Measurements from ENCODE around the gene FHDC1.

Gene FHDC1

DNA sequence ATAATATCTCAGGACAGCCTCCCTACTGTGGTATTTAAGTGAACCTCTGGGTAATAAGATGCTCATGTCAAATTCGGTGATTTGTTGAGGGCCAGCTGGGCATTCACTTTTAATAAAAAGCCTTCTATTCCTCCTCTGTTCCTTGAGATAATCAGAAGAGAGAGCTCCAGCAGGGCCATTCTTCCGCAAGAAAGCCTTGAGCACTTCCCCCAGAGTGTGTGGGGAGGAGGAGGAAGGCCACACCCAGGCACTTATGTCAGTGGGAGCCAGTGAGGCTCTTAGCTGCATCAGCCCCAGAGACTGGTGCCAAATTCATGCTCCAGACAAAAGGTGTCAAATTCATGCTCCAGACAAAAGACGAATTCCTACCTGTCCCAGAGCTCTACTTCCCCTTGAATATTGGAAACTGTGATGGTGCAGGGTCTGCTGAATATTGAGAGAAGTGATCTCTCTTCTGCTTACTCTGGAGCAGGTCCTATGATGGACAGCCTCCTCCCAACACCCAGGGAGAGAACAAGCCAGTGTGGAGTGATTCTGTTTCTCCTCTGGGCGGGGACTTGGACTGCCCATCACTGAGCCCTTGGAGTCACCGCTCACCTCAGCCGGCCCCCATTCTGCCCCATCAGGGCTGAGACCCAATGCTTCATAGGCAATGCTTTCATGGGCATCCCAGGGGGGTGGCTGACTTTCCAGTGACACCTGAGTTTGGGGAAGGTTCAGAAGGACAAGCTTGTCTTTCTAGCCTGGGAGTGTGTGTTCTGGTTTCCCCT is 68.1 kb downstream of the FHDC1 start:
- DNase-seq (ENCODE audit: low read depth in 4 of 4, low spot score in 1 of 4) = no peak

GRCh38 chr4:153005899-153006381 is 69.8 kb downstream of the FHDC1 start:
- no peak for DNase-seq (ENCODE audit: low read depth in 4 of 4, low spot score in 1 of 4)

GRCh38 chr4:153008578-153009199 is 72.6 kb downstream of the FHDC1 start:
- no peak for DNase-seq (ENCODE audit: low read depth in 4 of 4, low spot score in 1 of 4)

- DNase-seq (ENCODE audit: low read depth in 4 of 4, low spot score in 1 of 4) = no peak
Measured at GRCh38 chr4:153010146-153010545, 74.0 kb downstream of the FHDC1 start.

DNA sequence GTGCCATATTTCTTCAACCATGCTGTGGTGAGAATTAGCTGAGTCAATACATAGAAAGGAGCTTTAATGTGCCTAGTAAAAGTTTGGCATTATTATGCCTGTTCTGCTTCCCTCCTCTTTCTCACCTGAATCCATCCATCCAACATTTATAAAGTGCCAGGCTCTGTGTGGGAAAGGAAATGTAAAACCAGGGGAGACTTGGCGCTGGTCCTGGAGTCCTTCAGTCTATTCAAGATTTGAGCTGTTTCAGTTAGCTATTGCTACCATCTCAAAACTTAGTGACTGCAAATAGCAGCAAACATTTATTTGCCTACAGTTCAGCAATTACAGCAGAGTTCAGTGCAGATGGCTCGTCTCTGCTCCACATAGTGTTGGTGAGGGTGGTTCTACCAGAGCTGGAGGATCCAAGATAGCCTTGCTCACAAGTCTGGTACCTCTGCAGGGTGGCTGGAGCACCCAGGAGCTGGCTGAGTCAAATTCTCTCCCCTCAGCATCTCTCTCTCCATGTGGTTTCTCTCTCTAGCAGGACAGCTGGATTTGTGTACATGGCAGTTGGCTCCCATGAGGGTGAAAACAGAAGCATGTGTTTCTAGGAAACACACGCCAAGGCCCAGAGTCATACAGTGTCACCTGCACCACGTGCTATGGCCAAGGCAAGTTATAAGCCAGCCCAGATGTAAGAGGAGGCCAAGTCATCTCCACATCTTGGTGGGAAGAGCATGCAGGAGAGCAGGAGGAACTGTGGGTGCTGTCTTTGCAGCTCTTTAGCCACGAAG is 77.3 kb downstream of the FHDC1 start:
- no peak for DNase-seq (ENCODE audit: low read depth in 4 of 4, low spot score in 1 of 4)

GRCh38 chr4:153014460-153014859 is 78.3 kb downstream of the FHDC1 start:
- no peak for DNase-seq (ENCODE audit: low read depth in 4 of 4, low spot score in 1 of 4)

- no peak for DNase-seq (ENCODE audit: low read depth in 4 of 4, low spot score in 1 of 4)
Measured at GRCh38 chr4:153016592-153016991, 80.5 kb downstream of the FHDC1 start.

DNA sequence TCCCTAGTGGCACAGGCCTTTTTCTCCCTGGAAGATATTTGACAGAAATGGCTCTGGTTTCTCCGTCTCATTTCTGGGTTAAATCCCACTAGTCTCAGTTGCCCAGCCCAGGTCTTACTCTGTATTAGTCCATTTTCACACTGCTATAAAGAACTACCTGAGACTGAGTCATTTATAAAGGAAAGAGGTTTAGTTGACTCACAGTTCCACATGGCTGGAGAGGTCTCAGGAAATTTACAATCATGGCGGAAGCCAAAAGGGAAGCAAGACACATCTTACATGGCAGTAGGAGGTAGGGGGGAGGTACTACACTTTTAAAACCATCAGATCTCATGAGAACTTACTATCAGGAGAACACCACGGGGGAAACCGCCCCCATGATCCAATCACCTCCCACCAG is 81.9 kb downstream of the FHDC1 start:
- DNase-seq (ENCODE audit: low read depth in 4 of 4, low spot score in 1 of 4) = no peak

- DNase-seq (ENCODE audit: low read depth in 4 of 4, low spot score in 1 of 4) = no peak
Measured at GRCh38 chr4:153018684-153019083, 82.6 kb downstream of the FHDC1 start.

DNA sequence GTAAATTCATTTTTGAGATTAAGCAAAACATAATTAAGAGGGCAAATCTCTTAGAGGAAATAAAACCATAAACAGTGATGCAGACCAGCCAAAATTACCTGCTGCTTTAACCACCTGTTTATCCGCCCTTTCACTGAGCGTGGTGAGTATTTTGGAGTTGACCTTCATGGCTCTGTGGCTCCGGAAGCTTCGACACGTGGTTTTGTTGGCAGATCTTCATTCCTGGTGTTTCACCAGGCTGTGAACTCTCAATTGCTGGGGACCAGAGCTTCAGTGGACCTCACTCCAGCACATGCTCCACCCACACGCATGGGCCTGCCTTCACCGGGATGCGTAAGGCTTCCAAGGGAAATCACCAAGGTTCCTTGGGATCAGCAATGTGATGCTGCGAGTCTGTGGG is 83.8 kb downstream of the FHDC1 start:
- no peak for DNase-seq (ENCODE audit: low read depth in 4 of 4, low spot score in 1 of 4)

- DNase-seq (ENCODE audit: low read depth in 4 of 4, low spot score in 1 of 4) = no peak
Measured at GRCh38 chr4:153020457-153020856, 84.3 kb downstream of the FHDC1 start.

GRCh38 chr4:153021276-153021675 is 85.2 kb downstream of the FHDC1 start:
- DNase-seq (ENCODE audit: low read depth in 4 of 4, low spot score in 1 of 4) = no peak

- no peak for DNase-seq (ENCODE audit: low read depth in 4 of 4, low spot score in 1 of 4)
Measured at GRCh38 chr4:153022241-153022715, 86.2 kb downstream of the FHDC1 start.

GRCh38 chr4:153023139-153023538 is 87.0 kb downstream of the FHDC1 start:
- DNase-seq (ENCODE audit: low read depth in 4 of 4, low spot score in 1 of 4) = no peak

GRCh38 chr4:153023692-153024394 is 87.7 kb downstream of the FHDC1 start:
- no peak for DNase-seq (ENCODE audit: low read depth in 4 of 4, low spot score in 1 of 4)

GRCh38 chr4:153024466-153024865 is 88.3 kb downstream of the FHDC1 start:
- DNase-seq (ENCODE audit: low read depth in 4 of 4, low spot score in 1 of 4) = no peak

DNA sequence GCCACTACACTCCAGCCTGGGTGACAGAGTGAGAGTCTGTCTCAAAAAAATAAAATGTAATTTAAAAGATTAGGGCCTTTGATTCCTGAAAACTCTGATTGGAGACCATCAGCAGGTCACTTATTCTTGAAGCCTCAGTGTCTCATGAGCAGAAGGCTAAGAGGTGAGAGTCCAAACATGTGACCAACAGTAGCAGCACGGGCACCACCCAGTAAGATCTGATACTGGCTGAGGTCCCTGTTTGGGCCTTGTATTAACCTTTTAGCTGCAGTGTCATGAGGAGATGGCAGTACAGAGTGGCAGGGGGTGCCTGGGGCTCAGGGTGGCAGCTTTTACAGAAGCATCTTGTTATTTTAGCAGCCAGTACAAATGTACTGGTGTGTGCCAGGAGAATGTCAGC is 89.3 kb downstream of the FHDC1 start:
- DNase-seq (ENCODE audit: low read depth in 4 of 4, low spot score in 1 of 4) = no peak

DNA sequence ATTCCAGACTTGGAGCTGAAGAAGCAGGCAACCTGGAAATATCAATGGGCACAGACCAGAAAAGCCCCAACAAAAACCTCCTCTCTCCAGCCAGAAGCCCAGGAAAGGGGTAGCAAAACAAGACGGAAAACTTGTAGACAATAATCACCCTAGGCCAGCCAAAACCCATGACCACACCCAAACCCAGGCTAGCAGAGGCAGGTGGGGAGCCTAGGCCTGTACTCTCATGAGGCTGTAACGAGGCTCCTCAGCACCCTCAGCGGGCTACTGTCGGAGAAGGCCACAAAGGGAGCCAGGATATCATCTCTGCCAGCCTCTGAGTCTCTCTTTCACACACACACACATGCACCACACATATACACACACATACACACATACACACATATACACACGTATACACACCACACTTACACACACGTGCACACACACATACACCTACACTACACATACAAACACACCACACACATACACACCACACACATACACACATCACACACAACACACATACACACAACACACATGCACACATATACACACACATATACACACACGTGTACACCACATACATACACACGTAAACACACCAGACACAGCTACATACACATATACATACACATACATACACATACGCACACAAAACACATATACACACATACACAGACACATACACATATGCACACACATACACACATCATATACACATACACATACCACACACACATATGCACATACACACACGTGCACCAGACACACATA is 90.6 kb downstream of the FHDC1 start:
- DNase-seq (ENCODE audit: low read depth in 4 of 4, low spot score in 1 of 4) = no peak

GRCh38 chr4:153027866-153028265 is 91.7 kb downstream of the FHDC1 start:
- no peak for DNase-seq (ENCODE audit: low read depth in 4 of 4, low spot score in 1 of 4)

DNA sequence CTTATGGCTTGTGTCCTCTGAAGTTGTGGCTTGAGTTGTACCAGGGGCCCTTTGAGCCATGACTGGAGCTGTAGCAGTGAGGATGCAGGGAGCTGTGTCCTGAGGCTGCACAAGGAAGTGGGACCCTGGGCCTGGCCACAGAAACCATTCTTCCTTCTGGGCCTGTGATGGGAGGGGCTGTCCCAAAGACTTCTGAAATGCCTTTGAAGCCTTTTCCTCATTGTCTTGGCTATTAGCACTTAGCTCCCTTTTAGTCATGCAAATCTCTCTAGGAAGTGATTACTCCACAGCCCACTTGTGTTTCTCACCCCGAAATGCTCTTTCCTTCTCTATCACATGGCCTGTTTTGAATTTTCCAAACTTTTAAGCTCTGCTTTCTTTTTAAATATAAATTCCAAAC is 92.4 kb downstream of the FHDC1 start:
- DNase-seq (ENCODE audit: low read depth in 4 of 4, low spot score in 1 of 4) = no peak
